Ovary (tissue), 9 donors: ENCODE results near the gene IMMP2L. TPM values are rescaled to one million over a fixed set of nuclear protein-coding genes. Genes with fewer than 3 reads are reported as not detected.

Experiments
- DNase-seq, 5 donors: peaks; one replicate each; pipeline ENCODE4 v3.0.0-alpha.2; 2019 to 2020
- H3K27ac ChIP-seq, 2 donors: fragments of 200-600 bp; one replicate each; pipeline versions ENCODE4 v1.5.1 to v1.8.0; 2019 to 2022
- H3K27me3 ChIP-seq: fragments of 200-600 bp; one replicate; pipeline ENCODE4 v1.8.0; 2022
- H3K36me3 ChIP-seq: fragments of 200-600 bp; sonication (generic); one replicate; pipeline ENCODE4 v1.5.1; 2019
- H3K4me1 ChIP-seq: one replicate; pipeline ENCODE4 v1.8.1; 2013; ENCODE audit warnings: mild to moderate bottlenecking, moderate library complexity; ENCODE audit not compliant: insufficient read depth
- H3K4me3 ChIP-seq: fragments of 200-600 bp; sonication (generic); one replicate; pipeline ENCODE4 v1.5.1; 2017
- H3K9me3 ChIP-seq, 2 donors: fragments of 200-600 bp in 1 of 2; sonication (generic) in 1 of 2; one replicate each; pipeline versions ENCODE4 v1.5.1 to v1.8.1; 2013 to 2019; ENCODE audit warnings: mild to moderate bottlenecking in 1 of 2, moderate library complexity in 1 of 2
- CTCF ChIP-seq, 3 donors: fragments of 450-650 bp in 2 of 3; fragments of 200-600 bp in 1 of 3; IDR thresholded peaks; one replicate each; pipeline versions ENCODE4 v1.5.1 to v1.8.0; 2016 to 2022; ENCODE audit warnings: antibody characterized with exemption in 3 of 3, mild to moderate bottlenecking in 1 of 3
- EP300 ChIP-seq: sonication (generic); formaldehyde crosslinking; IDR thresholded peaks from one replicate; pipeline ENCODE4 v1.6.1; 2017; ENCODE audit warnings: antibody characterized with exemption
- POLR2A ChIP-seq: fragments of 450-650 bp; IDR thresholded peaks from one replicate; pipeline ENCODE4 v1.6.1; 2017; ENCODE audit warnings: antibody characterized with exemption, mild to moderate bottlenecking, moderate library complexity
- WGBS, 3 donors: extraction: QIAGEN DNeasy Blood & Tissue Kit in 1 of 3; methylation state at CpG; one replicate each; pipeline versions ENCODE4 v1.1.5 to v1.1.7; 2013 to 2017; 5-methylcytosine and 5-hydroxymethylcytosine counted together
- intact Hi-C, 4 donors: fragments of 100-400 bp; cut with DNase I; formaldehyde crosslinking; loops; one replicate each; pipeline versions ENCODE4 v1.11.0 to v1.15.1; 2022 to 2023
- polyA plus RNA-seq, 2 donors: library from polyadenylated mRNA; stranded (reverse); fragments of 200-250 nt in 1 of 2; fragments of 350-450 nt in 1 of 2; fragmentation: Illumina TruSeq in 1 of 2; extraction: RNeasy Lipid Tissue Mini Kit (QIAGEN cat#74804) in 1 of 2; gene quantifications; one replicate each; pipeline ENCODE4 v1.2.3, GENCODE V29; 2013 to 2014
- total RNA-seq, 7 donors: library from RNA; depleted of rRNA in 2 of 7; stranded (reverse); fragments of >200 nt in 2 of 7; fragmentation: NEBNext Ultra II Directional in 3 of 7; extraction: Animal tissue kit (Norgen Biotek cat#: 25700) in 3 of 7; gene quantifications; one replicate each; pipeline versions ENCODE4 v1.1.0 to v1.2.4, GENCODE V29; 2016 to 2023
- donor health status: DM: no; HTN: no; CAD: no; lungs with moderate emphysema.
- donor health status: DM: no; HTN: no; CAD: no.
- donor health status: Bipolar disorder and iron deficiency.
- donor health status: DM: yes; HTN: yes; CAD: no.
- donor health status: DM: no; HTN: no; CAD: no.
- donor health status: DM: yes; HTN: yes; CAD: no.

Gene IMMP2L
- total and polyA plus RNA-seq, 9 donors, result 19.5 to 36.9 (median 29.9) TPM

- no peak overlapping the region for H3K4me3 ChIP-seq
- H3K36me3 ChIP-seq, result no peaks in the 10 kb centered on the region
- H3K4me1 ChIP-seq, result peaks cover 4% of the 10 kb centered on the region
- no peaks in the 10 kb centered on the region for H3K9me3 ChIP-seq
- H3K27ac ChIP-seq, result no peak overlapping the region
- no peaks in the 10 kb centered on the region for H3K27me3 ChIP-seq
- intact Hi-C loops, result loop anchor here in 1 of 4 donors (5.0 kb wide), 1 partner anchor 1109 kb away; no protein-coding TSS in a partner anchor
- no peak for DNase-seq
- TF ChIP-seq EP300 (no peak), CTCF (IDR thresholded peaks at IDR 0.05) (no peak), POLR2A (no peak)
Observed at GRCh38 chr7:110921595-110922151, 640.6 kb downstream of the IMMP2L start.

GRCh38 chr7:110918949-110919548 is 643.2 kb downstream of the IMMP2L start:
- TF ChIP-seq EP300, result no peak
- TF ChIP-seq CTCF (IDR thresholded peaks at IDR 0.05), result no peak
- TF ChIP-seq POLR2A, result no peak
- Histone ChIP-seq H3K27me3 (no peaks in the 10 kb centered on the region), H3K27ac (no peak overlapping the region), H3K9me3 (no peaks in the 10 kb centered on the region), H3K4me1 (peaks cover 4% of the 10 kb centered on the region), H3K4me3 (no peak overlapping the region), H3K36me3 (no peaks in the 10 kb centered on the region)
- WGBS, 3 donors, result 48 to 80% (median 70%) methylated on average over 2 of the region's 2 CpGs
- DNase-seq, result no peak
- intact Hi-C loops, result no loop called here

- WGBS, 3 donors, result 94 to 96% (median 95%) methylated on average over 2 of the region's 2 CpGs
- H3K9me3 ChIP-seq, result no peaks in the 10 kb centered on the region
Observed at GRCh38 chr7:110914263-110914662, 648.0 kb downstream of the IMMP2L start.

GRCh38 chr7:110911632-110912031 is 650.7 kb downstream of the IMMP2L start:
- WGBS, 3 donors, result 80 to 89% (median 80%) methylated on average over 2 of the region's 2 CpGs
- TF ChIP-seq CTCF (IDR thresholded peaks at IDR 0.05) (no peak), POLR2A (no peak), EP300 (no peak)
- Histone ChIP-seq H3K27ac (no peak overlapping the region), H3K4me3 (no peak overlapping the region), H3K27me3 (no peaks in the 10 kb centered on the region), H3K9me3 (no peaks in the 10 kb centered on the region), H3K36me3 (no peaks in the 10 kb centered on the region), H3K4me1 (no peaks in the 10 kb centered on the region)
- intact Hi-C loops, result no loop called here
- DNase-seq, result no peak

More at GRCh38 chr7:110914263-110914662, 648.0 kb downstream of the IMMP2L start:
- no peaks in the 10 kb centered on the region for H3K36me3 ChIP-seq
- H3K27ac ChIP-seq, result no peak overlapping the region
- H3K4me3 ChIP-seq, result no peak overlapping the region
- DNase-seq, result no peak
- H3K27me3 ChIP-seq, result no peaks in the 10 kb centered on the region
- H3K4me1 ChIP-seq, result no peaks in the 10 kb centered on the region
- intact Hi-C loops, result no loop called here
- TF ChIP-seq EP300 (no peak), CTCF (IDR thresholded peaks at IDR 0.05) (no peak), POLR2A (no peak)
